HG02885 (cell line): ENCODE results near the gene ARFIP1.
"Not testable (repeated sequence)": the region's sequence is repeated elsewhere in the genome, so short reads cannot be mapped to it uniquely, and the experiment has no call there.

Experiments
- ATAC-seq: cut with Tn5 transposase; IDR thresholded peaks from one replicate; pipeline ENCODE4 v1.9.1; 2021; ENCODE audit warnings: mild to moderate bottlenecking; ENCODE audit not compliant: unreplicated experiment, poor library complexity

ARFIP1 gene, protein sequence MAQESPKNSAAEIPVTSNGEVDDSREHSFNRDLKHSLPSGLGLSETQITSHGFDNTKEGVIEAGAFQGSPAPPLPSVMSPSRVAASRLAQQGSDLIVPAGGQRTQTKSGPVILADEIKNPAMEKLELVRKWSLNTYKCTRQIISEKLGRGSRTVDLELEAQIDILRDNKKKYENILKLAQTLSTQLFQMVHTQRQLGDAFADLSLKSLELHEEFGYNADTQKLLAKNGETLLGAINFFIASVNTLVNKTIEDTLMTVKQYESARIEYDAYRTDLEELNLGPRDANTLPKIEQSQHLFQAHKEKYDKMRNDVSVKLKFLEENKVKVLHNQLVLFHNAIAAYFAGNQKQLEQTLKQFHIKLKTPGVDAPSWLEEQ

DNA sequence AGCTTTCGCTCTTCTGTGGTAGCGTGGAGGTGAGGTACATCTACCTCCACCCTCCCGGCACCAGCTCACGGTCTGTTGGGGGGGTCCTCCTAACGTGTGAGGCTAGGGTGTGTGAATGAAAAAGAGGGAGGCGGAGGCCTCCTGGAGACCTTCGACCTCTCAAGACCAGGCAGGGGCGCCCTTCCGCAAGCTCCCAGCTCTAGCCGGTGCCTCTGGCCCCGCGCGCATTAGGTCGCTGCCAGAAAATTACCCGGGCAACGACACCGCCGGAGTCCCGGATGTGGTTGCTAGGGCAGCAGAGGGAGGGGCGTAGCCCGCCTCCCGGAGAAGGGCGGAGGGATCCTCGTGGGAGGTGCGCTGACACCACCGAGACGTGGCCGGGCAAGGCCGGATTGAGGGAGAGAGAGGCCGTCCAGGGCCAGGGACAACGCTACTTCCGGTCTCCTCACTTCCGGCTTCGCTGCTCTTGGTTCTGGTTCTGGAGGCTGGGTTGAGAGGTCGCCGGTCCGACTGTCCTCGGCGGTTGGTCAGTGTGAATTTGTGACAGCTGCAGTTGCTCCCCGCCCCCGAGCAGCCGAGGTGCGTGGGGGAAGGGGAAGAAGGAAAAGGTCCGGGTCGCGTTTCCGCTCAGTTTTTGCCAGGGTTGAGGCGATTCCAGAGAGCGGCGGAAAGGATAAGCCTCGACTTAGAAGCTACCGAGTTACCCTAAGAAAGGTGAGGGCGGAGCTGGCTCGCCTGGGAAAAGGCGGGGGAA, at the start of gene ARFIP1, which contains the start of gene TIGD4:
Gene ARFIP1, plus strand, starts transcription at position 442 of the 754 bp plus-strand sequence. CDS start 49,680 bp downstream, outside the sequence.
Gene TIGD4, minus strand, starts transcription at position 218 of the 754 bp plus-strand sequence. CDS start 8,726 bp downstream, outside the sequence.
- ATAC-seq = peak; percentile 95

DNA sequence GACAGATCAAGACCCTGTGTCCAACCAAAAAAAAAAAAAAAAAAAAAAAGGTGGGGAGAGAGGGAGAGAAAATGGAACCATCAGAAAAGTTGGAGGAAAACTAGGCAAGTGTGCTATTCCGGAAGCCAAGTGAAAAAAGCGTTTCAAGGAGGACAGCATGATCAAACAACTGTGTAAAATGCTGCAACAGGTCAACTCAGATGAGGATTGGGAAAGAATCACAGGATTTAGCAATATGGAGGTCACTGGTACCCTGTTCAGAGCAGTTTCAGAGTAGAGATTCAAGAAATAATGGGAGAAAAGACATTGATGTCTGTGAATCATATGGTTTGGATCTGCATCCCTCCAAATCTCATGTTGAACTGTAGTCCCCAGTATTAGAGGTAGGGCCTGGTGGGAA, 47.8 kb upstream of the ARFIP1 start:
- ATAC-seq = no peak

DNA sequence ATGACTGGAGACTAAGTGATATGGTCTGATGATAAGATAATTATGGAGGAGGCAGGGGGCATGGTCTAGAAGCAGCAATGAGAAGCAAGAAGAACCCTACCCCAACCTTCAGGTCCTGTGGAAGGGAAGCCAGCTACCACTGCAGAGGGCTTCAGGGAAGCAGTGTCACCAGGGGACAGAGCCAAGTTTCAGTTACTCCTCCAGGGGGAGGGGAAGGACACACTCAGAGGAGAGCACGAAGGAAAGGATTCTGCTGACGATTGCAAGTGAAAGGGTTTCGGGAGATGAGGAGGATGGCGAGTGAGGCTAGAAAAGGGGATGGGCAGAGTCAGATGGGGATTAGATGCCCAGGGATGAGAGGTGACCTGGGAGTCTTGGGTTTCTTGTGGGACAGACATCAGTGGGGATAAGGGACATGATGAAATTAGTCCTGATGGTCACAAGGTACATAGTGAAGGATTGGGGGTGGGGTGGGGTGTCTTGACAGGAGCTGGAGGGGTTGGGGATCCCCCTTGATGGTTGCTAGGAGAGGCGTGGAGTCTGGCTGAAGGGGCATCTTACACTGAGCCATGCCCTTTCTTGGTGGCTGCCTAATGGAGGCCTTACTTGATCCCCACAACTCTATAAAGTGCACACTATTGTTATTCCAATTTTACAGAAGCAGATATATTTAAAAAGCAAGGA, 45.6 kb upstream of the ARFIP1 start:
- ATAC-seq = no peak

DNA sequence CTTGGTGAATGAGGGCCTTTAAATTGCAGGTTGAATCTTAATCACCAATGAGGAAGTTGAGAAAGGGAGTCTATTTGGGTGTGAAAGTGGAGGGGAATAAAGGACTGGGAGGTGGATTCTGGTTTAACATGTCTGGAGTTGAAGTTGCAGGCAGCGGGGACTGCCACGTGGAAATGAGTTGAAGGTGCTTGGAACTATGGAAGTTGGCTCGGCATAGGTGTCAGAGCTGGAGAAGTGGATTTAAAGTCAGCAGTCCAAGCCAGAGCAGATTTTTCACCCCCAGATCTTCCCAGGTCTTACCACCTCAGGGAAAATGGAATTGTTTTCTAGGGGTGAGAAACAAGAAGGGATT, 45.1 kb upstream of the ARFIP1 start:
- ATAC-seq = no peak

DNA sequence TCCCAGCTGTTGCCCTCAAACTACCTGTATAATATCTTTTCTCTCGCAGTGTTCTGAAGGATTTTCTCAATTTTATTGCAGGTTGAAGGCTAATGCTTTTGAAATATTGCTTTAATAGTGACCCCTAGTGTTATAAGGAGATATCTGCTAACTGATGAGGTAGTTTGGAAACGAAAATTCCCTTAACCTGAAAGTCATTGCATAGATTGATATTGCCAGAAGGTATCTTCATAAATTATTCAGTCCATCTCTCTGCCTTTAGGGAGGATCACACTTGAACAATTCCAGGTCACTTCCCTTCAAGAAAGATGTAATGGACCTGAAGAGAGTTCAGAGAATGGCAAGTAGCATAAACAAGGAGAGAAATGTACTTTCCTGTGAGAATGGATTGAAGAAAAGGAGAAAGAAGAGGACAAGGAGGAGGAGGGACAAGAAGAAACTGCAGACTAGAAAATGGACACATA, 44.3 kb upstream of the ARFIP1 start:
- no peak for ATAC-seq

DNA sequence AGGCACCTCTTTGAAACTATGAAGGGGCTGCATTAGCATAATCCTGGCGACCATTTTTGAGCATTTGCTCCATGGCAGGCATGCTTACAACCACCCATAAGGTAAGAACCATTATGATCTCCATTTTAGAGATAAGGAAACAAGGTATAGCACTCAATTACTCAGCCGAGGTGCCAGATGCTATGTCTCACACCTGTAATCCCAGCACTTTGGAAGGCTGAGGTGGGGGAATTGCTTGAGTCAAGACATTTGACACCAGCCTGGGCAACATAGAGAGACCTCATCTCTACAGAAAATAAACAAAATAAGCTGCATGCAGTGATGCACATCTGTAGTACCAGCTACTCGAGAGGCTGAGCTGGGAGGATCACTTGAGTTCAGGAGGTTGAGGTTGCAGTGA, 43.8 kb upstream of the ARFIP1 start:
- no peak for ATAC-seq

DNA sequence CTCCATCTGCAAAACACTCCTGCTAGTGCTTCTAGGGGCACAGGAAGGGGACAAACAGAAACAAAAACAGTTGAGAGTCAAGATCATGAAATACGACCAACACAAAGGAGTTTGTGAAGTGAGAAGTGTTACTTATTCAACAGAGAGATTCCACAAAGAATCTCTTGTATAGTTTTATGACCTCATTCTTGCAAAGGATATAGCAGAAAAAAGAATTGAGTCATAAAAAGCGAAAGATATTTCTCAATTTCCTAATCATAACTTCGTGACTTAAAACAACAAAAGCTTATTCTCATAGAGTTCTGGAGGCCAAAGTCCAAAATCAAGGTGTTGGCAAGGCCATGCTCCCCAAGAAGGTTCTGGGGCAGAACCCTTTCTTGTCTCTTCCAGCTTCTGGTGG, 40.9 kb upstream of the ARFIP1 start:
- ATAC-seq = no peak

DNA sequence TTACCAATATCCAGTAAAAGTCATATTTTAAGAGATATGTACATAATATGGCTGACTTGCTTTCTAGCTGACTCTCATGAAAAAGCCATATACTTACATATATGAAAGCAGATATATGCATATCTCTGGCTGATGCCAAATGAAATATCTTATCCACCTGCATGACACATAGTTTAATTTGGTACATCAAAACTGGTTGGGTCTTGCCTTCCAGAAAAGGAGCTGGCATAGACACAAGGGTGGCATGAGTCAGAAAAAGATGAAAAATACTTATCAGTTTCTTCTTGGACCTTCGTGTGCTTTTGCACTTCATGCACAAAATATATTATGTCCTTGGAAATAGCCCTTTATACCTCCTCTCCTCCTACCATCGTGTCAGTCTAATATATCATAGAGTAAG, 32.3 kb upstream of the ARFIP1 start:
- ATAC-seq = no peak

DNA sequence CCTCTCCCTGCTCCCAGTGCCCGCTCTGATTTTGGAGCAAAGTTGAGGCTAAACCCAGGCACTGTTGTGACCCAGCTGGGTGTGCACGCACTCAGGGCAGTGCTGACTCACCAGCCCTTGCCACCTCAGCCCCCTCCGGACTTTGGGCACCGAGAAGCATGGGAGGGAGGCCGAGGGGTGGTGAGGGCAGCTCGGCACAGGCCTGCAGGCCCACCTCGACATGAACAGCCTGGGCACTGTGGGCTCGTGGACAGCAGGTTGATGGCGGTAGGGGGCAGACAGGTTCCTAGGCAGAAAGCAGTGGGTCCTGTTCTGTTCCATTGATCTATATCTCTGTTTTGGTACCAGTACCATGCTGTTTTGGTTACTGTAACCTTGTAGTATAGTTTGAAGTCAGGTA, 31.1 kb upstream of the ARFIP1 start:
- ATAC-seq = no peak

DNA sequence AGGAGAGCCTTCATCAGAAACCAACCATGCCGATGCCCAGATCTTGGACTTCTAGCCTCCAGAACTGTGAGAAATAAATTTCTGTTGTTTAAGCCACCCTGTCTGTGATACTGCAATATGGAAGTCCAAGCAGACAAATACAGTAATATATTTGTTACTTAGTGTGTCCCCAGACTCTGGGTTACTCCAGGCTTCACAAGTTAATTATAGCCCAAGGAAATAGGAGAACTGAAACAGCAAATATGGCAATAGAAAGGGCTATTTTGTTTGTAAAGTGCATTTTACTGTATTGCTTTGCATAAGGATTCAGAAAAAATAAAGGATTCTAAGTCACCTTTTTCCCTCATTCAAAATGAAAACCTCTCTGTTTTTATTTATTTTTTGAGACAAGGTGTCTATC, 16.0 kb upstream of the ARFIP1 start:
- no peak for ATAC-seq

DNA sequence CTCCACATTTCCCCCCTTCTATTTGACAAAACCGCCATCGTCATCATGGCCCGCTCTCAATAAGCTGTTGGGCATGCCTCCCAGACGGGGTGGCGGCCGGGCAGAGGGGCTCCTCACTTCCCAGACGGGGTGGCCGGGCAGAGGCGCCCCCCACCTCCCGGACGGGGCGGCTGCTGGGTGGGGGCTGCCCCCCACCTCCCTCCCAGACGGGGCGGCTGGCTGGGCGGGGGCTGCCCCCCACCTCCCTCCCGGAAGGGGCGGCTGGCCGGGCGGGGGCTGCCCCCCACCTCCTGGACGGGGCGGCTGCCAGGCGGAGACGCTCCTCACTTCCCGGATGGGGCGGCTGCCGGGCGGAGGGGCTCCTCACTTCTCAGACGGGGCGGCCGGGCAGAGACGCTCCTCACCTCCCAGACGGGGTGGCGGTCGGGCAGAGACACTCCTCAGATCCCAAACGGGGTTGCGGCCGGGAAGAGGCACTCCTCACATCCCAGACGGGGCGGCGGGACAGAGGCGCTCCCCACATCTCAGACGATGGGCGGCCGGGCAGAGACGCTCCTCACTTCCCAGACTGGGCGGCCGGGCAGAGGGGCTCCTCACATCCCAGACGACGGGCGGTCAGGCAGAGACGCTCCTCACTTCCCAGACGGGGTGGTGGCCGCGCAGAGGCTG, 14.6 kb upstream of the ARFIP1 start:
- not testable (repeated sequence) for ATAC-seq

DNA sequence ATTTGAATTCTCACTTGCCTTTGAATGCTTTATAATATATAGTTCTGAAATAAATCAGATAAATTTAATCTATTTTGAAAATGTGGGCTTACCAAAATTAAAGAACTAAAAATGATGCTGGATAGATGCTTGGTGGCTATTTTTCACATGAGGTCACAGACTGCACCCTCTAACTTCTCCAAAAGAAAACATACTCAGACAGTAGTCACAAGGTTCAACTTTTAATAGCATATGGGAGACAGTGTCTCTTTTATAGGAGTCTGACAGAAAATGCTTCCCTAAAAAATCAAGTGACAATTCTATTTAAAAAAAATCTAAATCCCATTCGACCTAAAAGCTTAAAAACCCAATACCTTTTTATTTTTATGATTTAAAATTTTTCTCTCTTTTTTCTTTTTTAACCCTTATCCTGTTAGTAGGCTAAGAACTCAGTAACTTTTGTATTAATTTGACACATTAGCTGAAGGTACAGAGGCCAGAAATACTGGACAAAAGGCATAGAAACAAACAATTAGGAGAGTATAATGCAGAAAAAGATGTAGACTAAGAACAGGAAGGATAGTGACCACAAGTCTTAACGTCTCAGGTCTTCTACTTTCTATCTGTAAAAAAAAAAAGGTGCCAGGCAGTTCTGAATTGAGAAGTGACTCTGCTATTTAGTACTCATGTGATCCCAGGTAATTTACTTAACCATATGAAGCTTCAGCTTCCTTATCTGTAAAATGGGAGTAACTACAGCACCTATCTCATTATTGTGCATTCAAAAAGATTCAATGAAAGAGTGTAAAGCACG, 7.8 kb upstream of the ARFIP1 start:
- ATAC-seq = peak; percentile 94

DNA sequence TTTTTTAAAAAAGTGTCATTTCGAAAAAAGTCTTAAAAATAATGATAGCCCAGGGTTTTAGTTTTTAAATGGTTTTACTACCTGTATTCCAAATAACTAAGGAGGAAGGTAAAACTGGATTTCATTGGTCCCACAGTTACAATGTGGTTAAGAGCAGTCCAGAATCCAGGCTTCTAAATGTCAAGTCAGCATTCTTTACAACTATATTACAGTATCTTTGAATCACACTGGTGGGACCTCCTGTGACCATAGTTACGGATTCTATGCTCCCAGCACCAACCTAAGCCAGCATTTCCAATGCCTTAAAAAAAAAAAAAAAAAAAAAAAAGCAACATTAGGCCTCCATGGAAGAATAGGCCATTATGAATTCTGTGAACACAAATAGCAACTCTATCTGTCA, 6.4 kb upstream of the ARFIP1 start:
- no peak for ATAC-seq

DNA sequence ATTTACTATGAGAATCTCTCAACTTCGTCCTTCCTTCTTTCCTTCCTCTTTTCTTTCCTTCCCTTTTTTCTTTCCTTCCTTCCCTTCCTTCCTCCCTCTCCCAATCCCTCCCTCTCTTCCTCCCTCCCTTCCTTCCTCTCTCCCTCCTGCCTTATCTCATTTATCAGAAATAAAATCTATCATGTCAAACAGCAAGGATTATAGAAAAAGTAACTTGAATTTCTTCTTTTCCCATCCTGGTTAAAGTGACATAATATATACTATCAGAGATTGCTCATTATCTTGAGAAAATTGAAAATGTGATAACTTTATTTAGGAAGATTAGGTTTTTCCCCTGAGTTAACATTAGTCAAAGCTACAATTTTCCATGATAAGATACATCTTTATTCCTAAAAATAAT, 5.8 kb upstream of the ARFIP1 start:
- ATAC-seq = no peak

DNA sequence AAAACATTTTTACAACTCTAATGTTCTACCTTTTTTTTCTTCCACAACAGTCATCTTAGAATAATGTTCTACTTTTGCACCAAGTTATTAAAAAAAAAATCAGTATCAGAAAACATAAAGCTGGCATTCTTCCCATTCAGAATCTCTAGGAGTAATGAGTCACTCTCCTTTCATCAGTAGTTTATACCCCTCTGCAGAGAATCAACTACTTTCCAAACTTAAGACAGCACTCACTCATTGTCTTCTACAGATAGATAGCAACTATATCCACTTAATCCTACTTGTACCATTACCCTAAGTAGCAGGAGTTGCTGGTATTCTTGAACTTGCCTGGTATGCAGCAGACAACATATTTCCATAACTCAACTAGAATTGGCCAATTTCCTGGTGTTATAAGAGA, 3.4 kb upstream of the ARFIP1 start:
- ATAC-seq = no peak

DNA sequence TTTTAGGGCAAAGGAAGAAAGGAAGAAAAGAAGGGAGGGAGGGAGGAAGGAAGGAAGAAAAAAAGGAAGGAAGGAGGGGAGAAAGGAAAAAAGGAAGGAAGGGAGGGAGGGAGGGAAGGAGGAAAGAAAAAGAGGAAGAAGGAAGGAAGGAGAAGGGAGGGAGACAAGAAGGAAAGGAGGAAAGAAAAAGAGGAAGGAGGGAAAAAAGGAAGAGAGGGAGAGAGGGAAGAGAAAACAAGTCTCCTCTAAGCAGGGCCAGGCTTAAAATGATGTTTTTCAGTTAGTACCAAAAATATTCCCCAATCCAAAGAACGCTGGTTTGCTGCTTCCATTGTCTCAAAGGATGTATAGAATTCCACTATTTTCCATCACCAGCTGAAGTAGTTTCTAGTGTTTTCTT, 2.3 kb upstream of the ARFIP1 start:
- no peak for ATAC-seq

DNA sequence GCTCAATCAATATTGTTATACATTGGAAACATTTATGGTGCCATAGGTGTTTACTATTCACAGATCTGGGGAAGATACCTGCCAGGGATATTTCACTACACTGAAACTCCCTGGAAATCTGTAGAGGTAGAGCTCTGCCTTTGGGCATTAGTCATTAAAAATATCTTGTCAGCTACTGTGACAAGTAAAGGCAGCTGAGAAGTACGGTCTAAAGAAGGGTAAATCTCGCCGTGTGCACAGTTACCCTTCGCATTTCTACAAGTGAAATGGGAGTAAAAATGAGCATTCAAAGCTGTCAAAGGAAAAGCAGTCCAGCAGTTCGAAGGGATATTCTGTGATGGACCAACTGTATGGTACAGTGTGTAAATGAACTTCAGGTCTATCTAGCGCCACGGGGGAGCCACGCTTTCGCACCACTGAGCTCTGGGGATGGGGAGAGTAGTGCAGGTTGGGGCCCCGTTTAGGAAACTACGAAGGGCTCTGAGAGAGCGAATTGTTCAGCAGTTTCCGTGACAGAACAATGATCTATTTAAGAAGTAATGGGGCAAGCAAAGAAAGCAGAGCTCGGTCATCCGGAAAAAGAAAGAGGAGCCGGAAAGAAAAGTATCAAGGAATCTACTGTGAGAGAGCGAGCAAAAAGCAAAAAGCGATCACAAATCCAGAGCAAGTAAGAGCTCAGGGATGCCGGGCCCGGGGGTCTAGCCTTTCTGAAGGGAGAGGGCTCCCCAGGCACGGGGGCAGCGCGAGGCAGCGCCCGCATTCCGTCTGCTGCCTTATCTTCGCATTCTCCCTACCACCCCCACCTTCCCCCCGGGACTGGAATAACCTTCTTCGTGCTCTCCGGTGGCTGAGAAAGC, 870 bp upstream of the ARFIP1 start:
- peak; percentile 24 for ATAC-seq

DNA sequence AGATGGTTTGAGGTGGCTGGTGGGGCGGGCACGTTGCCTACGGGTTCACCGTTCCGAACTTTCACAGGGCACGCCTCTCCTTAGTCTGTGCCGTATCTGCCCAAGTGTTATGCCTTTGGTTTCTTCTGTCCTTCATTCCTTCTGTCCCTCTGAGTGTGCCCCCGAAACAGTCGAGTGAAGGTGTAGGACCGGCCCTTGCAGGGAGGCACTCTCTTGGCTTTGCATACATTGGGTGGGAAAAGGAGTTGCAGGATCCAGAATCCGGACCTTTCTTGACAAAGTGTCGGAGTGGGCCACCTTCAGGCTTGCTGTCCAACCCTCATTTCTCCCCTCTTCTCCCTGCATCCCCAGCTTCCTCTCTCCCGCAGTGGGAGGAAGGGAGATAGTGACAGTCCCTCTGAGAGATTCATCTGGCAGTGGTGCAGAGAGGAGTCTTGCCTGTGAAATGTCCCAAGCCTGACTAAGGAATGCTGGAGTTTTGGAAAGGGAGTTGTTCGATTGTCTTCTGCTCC, 569 bp downstream of the ARFIP1 start:
- ATAC-seq = no peak
